K562 (cell line): ENCODE data around the gene NEU1. TPM values are rescaled to one million over a fixed set of nuclear protein-coding genes. Genes with fewer than 3 reads are reported as not detected.

ENCODE experiments used
- CBFA2T2 ChIP-seq: fragments of 450-650 bp; conservative IDR thresholded peaks from 2 replicates; pipeline ENCODE4 v1.6.1; 2017; ENCODE audit warnings: mild to moderate bottlenecking
- E2F1 ChIP-seq: sonication (generic); formaldehyde crosslinking; IDR thresholded peaks from 2 replicates; pipeline ENCODE4 v1.8.1; 2023; ENCODE audit warnings: mild to moderate bottlenecking, missing genetic modification reagents, moderate library complexity
- ERF ChIP-seq: fragments of 450-650 bp; formaldehyde crosslinking; IDR thresholded peaks from 2 replicates; pipeline ENCODE4 v1.4.0; 2020; ENCODE audit warnings: mild to moderate bottlenecking, mixed read lengths
- FIP1L1 ChIP-seq: fragments of 200-400 bp; formaldehyde crosslinking; IDR thresholded peaks from 2 replicates; pipeline ENCODE4 v1.6.1; 2018; ENCODE audit warnings: mild to moderate bottlenecking, low read depth, low read length; ENCODE audit not compliant: poor library complexity, severe bottlenecking
- HOXB6 ChIP-seq: fragments of 250-450 bp; sonication (Bioruptor Pico); IDR thresholded peaks from 2 replicates; pipeline ENCODE4 v1.5.1; 2022; ENCODE audit warnings: mild to moderate bottlenecking, borderline replicate concordance
- JUN ChIP-seq, 2 experiments: sonication (generic) in 1 of 2; formaldehyde crosslinking in 1 of 2; IDR thresholded peaks; 2 replicates each; pipeline versions ENCODE4 v1.6.1 to v1.8.0; 2012 to 2022; ENCODE audit warnings: borderline replicate concordance in 2 of 2, mild to moderate bottlenecking in 2 of 2, improper control_type of control experiment in 1 of 2, low read depth in 1 of 2, low read length in 1 of 2, missing genetic modification reagents in 1 of 2
- MAFG ChIP-seq: fragments of 450-650 bp; conservative IDR thresholded peaks from 2 replicates; pipeline ENCODE4 v1.6.1; 2016; ENCODE audit warnings: missing genetic modification characterization, missing compliant biosample characterization
- TRIM25 ChIP-seq: fragments of 450-650 bp; IDR thresholded peaks from 2 replicates; pipeline ENCODE4 v1.7.0; 2016; ENCODE audit warnings: borderline replicate concordance
- ZBTB40 ChIP-seq, 2 experiments: fragments of 450-650 bp in 1 of 2; sonication (generic) in 1 of 2; formaldehyde crosslinking in 1 of 2; IDR thresholded peaks; 2 replicates each; pipeline versions ENCODE4 v1.7.1 to v1.9.0; 2016 to 2022; ENCODE audit warnings: inconsistent platforms in 1 of 2, mild to moderate bottlenecking in 1 of 2, missing genetic modification reagents in 1 of 2
- ZFP91 ChIP-seq: sonication (generic); formaldehyde crosslinking; IDR thresholded peaks from 2 replicates; pipeline ENCODE4 v1.8.0; 2022; ENCODE audit warnings: mild to moderate bottlenecking, missing genetic modification reagents
- ZNF124 ChIP-seq: sonication (generic); formaldehyde crosslinking; IDR thresholded peaks from 2 replicates; pipeline ENCODE4 v1.8.1; 2022; ENCODE audit warnings: missing genetic modification reagents
- ZNF324 ChIP-seq: fragments of 250-450 bp; sonication (Bioruptor Pico); IDR thresholded peaks from 2 replicates; pipeline ENCODE4 v1.4.0; 2020; ENCODE audit warnings: mild to moderate bottlenecking
- ZNF668 ChIP-seq: fragments of 250-450 bp; sonication (Bioruptor Pico); IDR thresholded peaks from 2 replicates; pipeline ENCODE4 v1.8.0; 2022; ENCODE audit warnings: mild to moderate bottlenecking, inconsistent platforms
- polyA plus RNA-seq, 8 experiments: library from polyadenylated mRNA; depleted of rRNA in 4 of 8; stranded (reverse) in 5 of 8; unstranded in 3 of 8; fragments of >200 nt; fragmentation: Nextera tagmentation in 2 of 8; fragmentation: Illumina TruSeq in 1 of 8; extraction: Ambion mirVana in 2 of 8; extraction: Trizol in 1 of 8; gene quantifications; 2 replicates each; pipeline versions ENCODE4 v1.2.1 to v1.2.3, GENCODE V29; 2011 to 2014; ENCODE audit warnings: inconsistent platforms in 1 of 8, missing spikeins in 1 of 8
- total RNA-seq, 7 experiments: library from RNA; depleted of rRNA in 6 of 7; stranded (reverse); fragments of >200 nt in 6 of 7; fragmentation: Illumina TruSeq in 2 of 7; extraction: Trizol in 2 of 7; gene quantifications; 2 replicates each; pipeline versions ENCODE4 v1.2.1 to v1.2.3, GENCODE V29; 2011 to 2021; ENCODE audit warnings: low replicate concordance in 1 of 7

The NEU1 gene
- total and polyA plus RNA-seq, 9 of the 15 experiments (the other 6 are each of a cell fraction or from before 2014, with no cell fraction given): 14.8 to 67.8 (median 51.0) TPM

- TF ChIP-seq ZBTB40 (IDR thresholded peaks at IDR 0.05) (no peak), ZBTB40 (CRISPR knock-in tag; IDR thresholded peaks at IDR 0.05) (no peak), ZNF124 (CRISPR knock-in tag) (no peak), MAFG (no peak), FIP1L1 (no peak), ZNF668 (CRISPR knock-in tag) (no peak), TRIM25 (no peak), CBFA2T2 (no peak), E2F1 (CRISPR knock-in tag) (no peak), ERF (CRISPR knock-in tag) (peak; percentile 94), HOXB6 (CRISPR knock-in tag) (no peak), ZFP91 (no peak), ZNF324 (CRISPR knock-in tag) (0 out of 2 replicates have a peak, but pooled peaks have one; percentile 60), JUN (IDR thresholded peaks at IDR 0.05; ENCODE audit: borderline replicate concordance, low read depth, low read length) (no peak), JUN (CRISPR knock-in tag; IDR thresholded peaks at IDR 0.05; ENCODE audit: borderline replicate concordance) (no peak)
These were observed 48.0 kb downstream of the NEU1 start (continued) for GRCh38 chr6:31814677-31815024.
